SK-N-SH treated with all-trans-retinoic acid at 6 μM for 48 hours (cell line): ENCODE measurements around the gene SLC35B2.

ENCODE experiments used
- ARNTL ChIP-seq: fragments of 450-650 bp; formaldehyde crosslinking; IDR thresholded peaks from 2 replicates; pipeline ENCODE4 v1.5.0; 2020; ENCODE audit warnings: low read depth, mild to moderate bottlenecking, moderate library complexity, borderline replicate concordance
- ESRRG ChIP-seq: fragments of 250-450 bp; sonication (Bioruptor Pico); IDR thresholded peaks from 2 replicates; pipeline ENCODE4 v1.6.1; 2021; ENCODE audit warnings: mild to moderate bottlenecking
- ZFP3 ChIP-seq: fragments of 250-450 bp; sonication (Bioruptor Pico); IDR thresholded peaks from 2 replicates; pipeline ENCODE4 v1.5.0; 2020; ENCODE audit warnings: mild to moderate bottlenecking, moderate library complexity
- ZFP30 ChIP-seq: fragments of 450-650 bp; formaldehyde crosslinking; IDR thresholded peaks from 2 replicates; pipeline ENCODE4 v1.5.0; 2022; ENCODE audit warnings: mild to moderate bottlenecking, moderate library complexity
- ZNF565 ChIP-seq: fragments of 450-650 bp; formaldehyde crosslinking; conservative IDR thresholded peaks from 2 replicates; pipeline ENCODE4 v1.5.0; 2020; ENCODE audit warnings: low read depth, mild to moderate bottlenecking, moderate library complexity
- TF ChIP-seq, protein P1 (sequence below): fragments of 250-450 bp; sonication (Bioruptor Pico); IDR thresholded peaks from 2 replicates; pipeline ENCODE4 v1.5.0; 2020; ENCODE audit warnings: mild to moderate bottlenecking, moderate library complexity
- TF ChIP-seq, protein P2 (sequence below): fragments of 250-450 bp; sonication (Bioruptor Pico); IDR thresholded peaks from 2 replicates; pipeline ENCODE4 v1.5.1; 2021; ENCODE audit warnings: mild to moderate bottlenecking, moderate library complexity
- TF ChIP-seq, protein P3 (sequence below): fragments of 250-450 bp; sonication (Bioruptor Pico); IDR thresholded peaks from 2 replicates; pipeline ENCODE4 v1.8.0; 2020; ENCODE audit warnings: mild to moderate bottlenecking, moderate library complexity, borderline replicate concordance
- TF ChIP-seq, protein P4 (sequence below): fragments of 250-450 bp; sonication (Bioruptor Pico); IDR thresholded peaks from 2 replicates; pipeline ENCODE4 v1.5.1; 2020; ENCODE audit warnings: low read depth, mild to moderate bottlenecking, moderate library complexity

DNA sequence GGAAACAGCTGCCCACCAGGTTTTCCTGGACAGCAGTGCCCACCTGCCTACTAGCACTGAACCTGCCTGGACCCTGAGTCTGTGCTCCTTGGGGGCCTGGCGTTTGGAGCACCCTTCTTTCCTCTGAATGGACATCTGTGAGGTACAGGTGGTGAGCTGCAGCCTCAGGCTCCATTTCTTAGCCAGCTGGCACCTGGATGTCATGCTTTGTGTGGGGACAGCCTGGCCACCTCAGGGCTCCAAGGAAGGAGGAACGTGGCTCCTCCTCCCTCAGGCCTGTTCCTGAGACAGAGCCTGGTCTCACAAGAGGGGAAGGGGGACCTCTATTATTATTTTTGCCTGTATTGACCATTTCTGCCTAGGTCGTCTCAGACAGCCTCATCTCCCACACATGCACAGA, 21.0 kb upstream of the SLC35B2 start:
- TF ChIP-seq ZFP30 (no peak), ZFP3 (CRISPR knock-in tag) (no peak), ARNTL (CRISPR knock-in tag) (no peak), ESRRG (no peak), ZNF565 (CRISPR knock-in tag) (no peak)
- TF ChIP-seq, protein P1, sequence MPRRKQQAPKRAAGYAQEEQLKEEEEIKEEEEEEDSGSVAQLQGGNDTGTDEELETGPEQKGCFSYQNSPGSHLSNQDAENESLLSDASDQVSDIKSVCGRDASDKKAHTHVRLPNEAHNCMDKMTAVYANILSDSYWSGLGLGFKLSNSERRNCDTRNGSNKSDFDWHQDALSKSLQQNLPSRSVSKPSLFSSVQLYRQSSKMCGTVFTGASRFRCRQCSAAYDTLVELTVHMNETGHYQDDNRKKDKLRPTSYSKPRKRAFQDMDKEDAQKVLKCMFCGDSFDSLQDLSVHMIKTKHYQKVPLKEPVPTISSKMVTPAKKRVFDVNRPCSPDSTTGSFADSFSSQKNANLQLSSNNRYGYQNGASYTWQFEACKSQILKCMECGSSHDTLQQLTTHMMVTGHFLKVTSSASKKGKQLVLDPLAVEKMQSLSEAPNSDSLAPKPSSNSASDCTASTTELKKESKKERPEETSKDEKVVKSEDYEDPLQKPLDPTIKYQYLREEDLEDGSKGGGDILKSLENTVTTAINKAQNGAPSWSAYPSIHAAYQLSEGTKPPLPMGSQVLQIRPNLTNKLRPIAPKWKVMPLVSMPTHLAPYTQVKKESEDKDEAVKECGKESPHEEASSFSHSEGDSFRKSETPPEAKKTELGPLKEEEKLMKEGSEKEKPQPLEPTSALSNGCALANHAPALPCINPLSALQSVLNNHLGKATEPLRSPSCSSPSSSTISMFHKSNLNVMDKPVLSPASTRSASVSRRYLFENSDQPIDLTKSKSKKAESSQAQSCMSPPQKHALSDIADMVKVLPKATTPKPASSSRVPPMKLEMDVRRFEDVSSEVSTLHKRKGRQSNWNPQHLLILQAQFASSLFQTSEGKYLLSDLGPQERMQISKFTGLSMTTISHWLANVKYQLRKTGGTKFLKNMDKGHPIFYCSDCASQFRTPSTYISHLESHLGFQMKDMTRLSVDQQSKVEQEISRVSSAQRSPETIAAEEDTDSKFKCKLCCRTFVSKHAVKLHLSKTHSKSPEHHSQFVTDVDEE (CRISPR knock-in tag): no peak
- TF ChIP-seq, protein P2, sequence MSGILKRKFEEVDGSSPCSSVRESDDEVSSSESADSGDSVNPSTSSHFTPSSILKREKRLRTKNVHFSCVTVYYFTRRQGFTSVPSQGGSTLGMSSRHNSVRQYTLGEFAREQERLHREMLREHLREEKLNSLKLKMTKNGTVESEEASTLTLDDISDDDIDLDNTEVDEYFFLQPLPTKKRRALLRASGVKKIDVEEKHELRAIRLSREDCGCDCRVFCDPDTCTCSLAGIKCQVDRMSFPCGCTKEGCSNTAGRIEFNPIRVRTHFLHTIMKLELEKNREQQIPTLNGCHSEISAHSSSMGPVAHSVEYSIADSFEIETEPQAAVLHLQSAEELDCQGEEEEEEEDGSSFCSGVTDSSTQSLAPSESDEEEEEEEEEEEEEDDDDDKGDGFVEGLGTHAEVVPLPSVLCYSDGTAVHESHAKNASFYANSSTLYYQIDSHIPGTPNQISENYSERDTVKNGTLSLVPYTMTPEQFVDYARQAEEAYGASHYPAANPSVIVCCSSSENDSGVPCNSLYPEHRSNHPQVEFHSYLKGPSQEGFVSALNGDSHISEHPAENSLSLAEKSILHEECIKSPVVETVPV (CRISPR knock-in tag): no peak
- TF ChIP-seq, protein P3, sequence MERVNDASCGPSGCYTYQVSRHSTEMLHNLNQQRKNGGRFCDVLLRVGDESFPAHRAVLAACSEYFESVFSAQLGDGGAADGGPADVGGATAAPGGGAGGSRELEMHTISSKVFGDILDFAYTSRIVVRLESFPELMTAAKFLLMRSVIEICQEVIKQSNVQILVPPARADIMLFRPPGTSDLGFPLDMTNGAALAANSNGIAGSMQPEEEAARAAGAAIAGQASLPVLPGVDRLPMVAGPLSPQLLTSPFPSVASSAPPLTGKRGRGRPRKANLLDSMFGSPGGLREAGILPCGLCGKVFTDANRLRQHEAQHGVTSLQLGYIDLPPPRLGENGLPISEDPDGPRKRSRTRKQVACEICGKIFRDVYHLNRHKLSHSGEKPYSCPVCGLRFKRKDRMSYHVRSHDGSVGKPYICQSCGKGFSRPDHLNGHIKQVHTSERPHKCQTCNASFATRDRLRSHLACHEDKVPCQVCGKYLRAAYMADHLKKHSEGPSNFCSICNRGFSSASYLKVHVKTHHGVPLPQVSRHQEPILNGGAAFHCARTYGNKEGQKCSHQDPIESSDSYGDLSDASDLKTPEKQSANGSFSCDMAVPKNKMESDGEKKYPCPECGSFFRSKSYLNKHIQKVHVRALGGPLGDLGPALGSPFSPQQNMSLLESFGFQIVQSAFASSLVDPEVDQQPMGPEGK (CRISPR knock-in tag): no peak
- TF ChIP-seq, protein P4, sequence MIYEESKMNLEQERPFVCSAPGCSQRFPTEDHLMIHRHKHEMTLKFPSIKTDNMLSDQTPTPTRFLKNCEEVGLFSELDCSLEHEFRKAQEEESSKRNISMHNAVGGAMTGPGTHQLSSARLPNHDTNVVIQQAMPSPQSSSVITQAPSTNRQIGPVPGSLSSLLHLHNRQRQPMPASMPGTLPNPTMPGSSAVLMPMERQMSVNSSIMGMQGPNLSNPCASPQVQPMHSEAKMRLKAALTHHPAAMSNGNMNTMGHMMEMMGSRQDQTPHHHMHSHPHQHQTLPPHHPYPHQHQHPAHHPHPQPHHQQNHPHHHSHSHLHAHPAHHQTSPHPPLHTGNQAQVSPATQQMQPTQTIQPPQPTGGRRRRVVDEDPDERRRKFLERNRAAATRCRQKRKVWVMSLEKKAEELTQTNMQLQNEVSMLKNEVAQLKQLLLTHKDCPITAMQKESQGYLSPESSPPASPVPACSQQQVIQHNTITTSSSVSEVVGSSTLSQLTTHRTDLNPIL: no peak
